Measurements from ENCODE around the gene PDLIM1.
"Not testable (repeated sequence)": the region's sequence is repeated elsewhere in the genome, so short reads cannot be mapped to it uniquely, and the experiment has no call there.

DNA sequence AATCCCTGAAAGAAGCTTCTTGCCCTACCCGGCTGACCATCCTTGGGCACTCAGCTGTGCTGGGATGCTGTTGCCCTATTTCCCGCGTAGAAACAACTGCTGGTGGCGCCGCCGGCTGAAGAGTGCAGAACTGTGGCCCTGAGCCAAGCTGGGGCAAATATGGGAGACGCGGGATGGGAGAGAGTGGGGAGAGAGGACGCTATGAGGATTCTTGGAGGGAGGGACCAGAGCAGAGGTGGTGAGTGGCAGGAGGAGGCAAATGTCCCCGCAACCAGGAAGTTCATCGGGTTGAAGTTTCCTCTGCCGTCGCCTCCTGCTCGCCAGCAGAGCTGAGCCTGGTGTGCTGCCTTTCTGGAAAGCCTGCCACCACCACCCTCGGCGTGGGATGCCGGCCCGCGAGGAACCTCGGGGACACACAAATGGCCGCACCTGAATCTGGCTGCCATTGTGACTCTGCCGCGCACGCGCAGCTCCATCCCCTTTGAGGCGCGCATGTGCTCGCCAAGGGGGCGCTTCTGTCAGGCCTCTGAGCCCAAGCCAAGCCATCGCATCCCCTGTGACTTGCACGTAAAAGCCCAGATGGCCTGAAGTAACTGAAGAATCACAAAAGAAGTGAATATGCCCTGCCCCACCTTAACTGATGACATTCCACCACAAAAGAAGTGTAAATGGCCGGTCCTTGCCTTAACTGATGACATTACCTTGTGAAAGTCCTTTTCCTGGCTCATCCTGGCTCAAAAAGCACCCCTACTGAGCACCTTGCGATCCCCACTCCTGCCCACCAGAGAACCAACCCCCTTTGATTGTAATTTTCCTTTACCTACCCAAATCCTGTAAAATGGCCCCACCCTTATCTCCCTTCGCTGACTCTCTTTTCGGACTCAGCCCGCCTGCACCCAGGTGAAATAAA is 59.9 kb downstream of the PDLIM1 start:
- TF ChIP-seq EP300, POLR2A (IDR thresholded peaks at IDR 0.05): not testable (repeated sequence)

Data from ovary (tissue), 1 donor.